ENCODE measurements around the gene KIF2A.

Gene KIF2A

GRCh38 chr5:62330302-62330701, 24.3 kb downstream of the KIF2A start:
- DNase-seq: no peak

- no peak for DNase-seq
Measured at GRCh38 chr5:62331921-62332320, 25.9 kb downstream of the KIF2A start.

GRCh38 chr5:62333250-62333794, 27.3 kb downstream of the KIF2A start:
- DNase-seq: no peak

- no peak for DNase-seq
Measured at GRCh38 chr5:62334082-62334481, 28.1 kb downstream of the KIF2A start.

GRCh38 chr5:62340392-62340791, 34.4 kb downstream of the KIF2A start:
- DNase-seq: peak; percentile 15

GRCh38 chr5:62340979-62341378, 35.0 kb downstream of the KIF2A start:
- no peak for DNase-seq

GRCh38 chr5:62341783-62342475, 35.9 kb downstream of the KIF2A start:
- no peak for DNase-seq

GRCh38 chr5:62342476-62342837, 36.5 kb downstream of the KIF2A start:
- DNase-seq: no peak

GRCh38 chr5:62343428-62343827, 37.4 kb downstream of the KIF2A start:
- DNase-seq: no peak

- no peak for DNase-seq
Measured at GRCh38 chr5:62346748-62347147, 40.7 kb downstream of the KIF2A start.

- no peak for DNase-seq
Measured at GRCh38 chr5:62347928-62348327, 41.9 kb downstream of the KIF2A start.

GRCh38 chr5:62348723-62349481, 42.9 kb downstream of the KIF2A start:
- DNase-seq: no peak

GRCh38 chr5:62354028-62354874, 48.2 kb downstream of the KIF2A start:
- DNase-seq: peak; percentile 42

- DNase-seq: no peak
Measured at GRCh38 chr5:62362701-62363100, 56.7 kb downstream of the KIF2A start.

- DNase-seq: no peak
Measured at GRCh38 chr5:62369039-62369438, 63.0 kb downstream of the KIF2A start.

- DNase-seq: peak; percentile 11
Measured at GRCh38 chr5:62371409-62371808, 65.4 kb downstream of the KIF2A start.

- no peak for DNase-seq
Measured at GRCh38 chr5:62372600-62372999, 66.6 kb downstream of the KIF2A start.

- no peak for DNase-seq
Measured at GRCh38 chr5:62373382-62373781, 67.4 kb downstream of the KIF2A start.

- DNase-seq: no peak
Measured at GRCh38 chr5:62374090-62374489, 68.1 kb downstream of the KIF2A start.

- no peak for DNase-seq
Measured at GRCh38 chr5:62375627-62376026, 69.6 kb downstream of the KIF2A start.

- no peak for DNase-seq
Measured at GRCh38 chr5:62376064-62376463, 70.1 kb downstream of the KIF2A start.

GRCh38 chr5:62385131-62385530, 79.1 kb downstream of the KIF2A start:
- no peak for DNase-seq

GRCh38 chr5:62385816-62386400, 79.9 kb downstream of the KIF2A start:
- no peak for DNase-seq

All from fibroblast of skin of scalp (primary cell).